ENCODE results near the gene STMP1.

The STMP1 gene

GRCh38 chr7:135683609-135684008, 21.3 kb downstream of the STMP1 start:
- H3K27ac ChIP-seq = no peak overlapping the region
- H3K27me3 ChIP-seq (ENCODE audit: insufficient read depth, low read depth, severe bottlenecking) = no peaks in the 10 kb centered on the region
- no peak overlapping the region for H3K4me3 ChIP-seq (ENCODE audit: low read depth, low read length)
- no peak for DNase-seq
- TF ChIP-seq, protein P1, sequence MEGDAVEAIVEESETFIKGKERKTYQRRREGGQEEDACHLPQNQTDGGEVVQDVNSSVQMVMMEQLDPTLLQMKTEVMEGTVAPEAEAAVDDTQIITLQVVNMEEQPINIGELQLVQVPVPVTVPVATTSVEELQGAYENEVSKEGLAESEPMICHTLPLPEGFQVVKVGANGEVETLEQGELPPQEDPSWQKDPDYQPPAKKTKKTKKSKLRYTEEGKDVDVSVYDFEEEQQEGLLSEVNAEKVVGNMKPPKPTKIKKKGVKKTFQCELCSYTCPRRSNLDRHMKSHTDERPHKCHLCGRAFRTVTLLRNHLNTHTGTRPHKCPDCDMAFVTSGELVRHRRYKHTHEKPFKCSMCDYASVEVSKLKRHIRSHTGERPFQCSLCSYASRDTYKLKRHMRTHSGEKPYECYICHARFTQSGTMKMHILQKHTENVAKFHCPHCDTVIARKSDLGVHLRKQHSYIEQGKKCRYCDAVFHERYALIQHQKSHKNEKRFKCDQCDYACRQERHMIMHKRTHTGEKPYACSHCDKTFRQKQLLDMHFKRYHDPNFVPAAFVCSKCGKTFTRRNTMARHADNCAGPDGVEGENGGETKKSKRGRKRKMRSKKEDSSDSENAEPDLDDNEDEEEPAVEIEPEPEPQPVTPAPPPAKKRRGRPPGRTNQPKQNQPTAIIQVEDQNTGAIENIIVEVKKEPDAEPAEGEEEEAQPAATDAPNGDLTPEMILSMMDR (IDR thresholded peaks at IDR 0.05; ENCODE audit: low read depth, low read length) = no peak
- no peaks in the 10 kb centered on the region for H3K9me3 ChIP-seq (ENCODE audit: severe bottlenecking)
- no peaks in the 10 kb centered on the region for H3K36me3 ChIP-seq

GRCh38 chr7:135684136-135684535, 21.8 kb downstream of the STMP1 start:
- no peak for DNase-seq
- Histone ChIP-seq H3K27me3 (ENCODE audit: insufficient read depth, low read depth, severe bottlenecking) (no peaks in the 10 kb centered on the region), H3K9me3 (ENCODE audit: severe bottlenecking) (no peaks in the 10 kb centered on the region), H3K4me3 (ENCODE audit: low read depth, low read length) (no peak overlapping the region), H3K36me3 (no peaks in the 10 kb centered on the region), H3K27ac (no peak overlapping the region)
- TF ChIP-seq, protein P1 (IDR thresholded peaks at IDR 0.05; ENCODE audit: low read depth, low read length) = no peak

DNA sequence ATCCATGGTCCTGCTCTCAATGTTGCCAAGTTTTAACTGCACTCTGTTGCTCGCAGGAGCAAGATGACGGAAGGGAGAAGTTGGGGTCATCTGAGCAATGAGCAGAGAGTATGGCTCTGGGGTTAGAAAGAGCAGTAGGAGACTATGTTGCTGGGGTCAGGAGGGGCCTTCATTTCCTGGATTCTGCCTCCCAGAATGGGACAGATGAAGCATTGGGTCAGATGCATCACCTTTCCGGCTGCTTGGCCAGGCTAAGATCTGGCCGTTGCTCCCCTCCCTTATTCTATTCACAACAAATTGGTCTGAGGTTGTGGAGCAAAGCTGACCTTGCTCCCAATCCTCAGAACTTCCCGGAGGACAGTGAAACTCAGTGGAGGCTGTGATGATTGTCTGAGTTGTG, 22.4 kb downstream of the STMP1 start:
- H3K27ac ChIP-seq = no peak overlapping the region
- no peaks in the 10 kb centered on the region for H3K36me3 ChIP-seq
- H3K9me3 ChIP-seq (ENCODE audit: severe bottlenecking) = no peaks in the 10 kb centered on the region
- H3K27me3 ChIP-seq (ENCODE audit: insufficient read depth, low read depth, severe bottlenecking) = no peaks in the 10 kb centered on the region
- no peak overlapping the region for H3K4me3 ChIP-seq (ENCODE audit: low read depth, low read length)
- no peak for DNase-seq
- TF ChIP-seq, protein P1 (IDR thresholded peaks at IDR 0.05; ENCODE audit: low read depth, low read length) = no peak

- Histone ChIP-seq H3K9me3 (ENCODE audit: severe bottlenecking) (no peaks in the 10 kb centered on the region), H3K4me3 (ENCODE audit: low read depth, low read length) (no peak overlapping the region), H3K36me3 (no peaks in the 10 kb centered on the region), H3K27ac (no peak overlapping the region), H3K27me3 (ENCODE audit: insufficient read depth, low read depth, severe bottlenecking) (no peaks in the 10 kb centered on the region)
- DNase-seq = no peak
- TF ChIP-seq, protein P1 (IDR thresholded peaks at IDR 0.05; ENCODE audit: low read depth, low read length) = no peak
Measured at GRCh38 chr7:135685306-135686084, 23.2 kb downstream of the STMP1 start.

DNA sequence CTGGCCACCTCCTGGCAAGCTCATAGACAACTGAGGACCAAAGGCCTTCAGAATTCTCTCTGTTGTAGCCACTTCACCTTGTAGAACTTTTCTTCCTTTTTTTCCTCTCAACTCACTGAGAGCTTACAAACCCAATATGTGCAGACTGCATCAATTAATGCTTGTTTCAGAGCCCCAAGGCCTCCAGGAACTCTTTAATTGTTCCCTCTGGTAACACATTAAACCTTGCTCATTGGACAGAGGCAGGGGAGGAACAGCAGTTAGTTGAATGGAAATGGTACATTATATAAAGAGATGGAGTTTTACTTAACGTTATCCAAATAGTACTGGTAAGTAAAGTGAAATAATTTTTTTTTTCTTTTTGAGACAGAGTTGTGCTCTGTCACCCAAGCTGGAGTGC, 25.2 kb downstream of the STMP1 start:
- no peak overlapping the region for H3K4me3 ChIP-seq (ENCODE audit: low read depth, low read length)
- H3K27ac ChIP-seq = no peak overlapping the region
- H3K36me3 ChIP-seq = no peaks in the 10 kb centered on the region; the same call in 1 of the 2 replicates
- H3K27me3 ChIP-seq (ENCODE audit: insufficient read depth, low read depth, severe bottlenecking) = no peaks in the 10 kb centered on the region
- no peak for DNase-seq
- TF ChIP-seq, protein P1 (IDR thresholded peaks at IDR 0.05; ENCODE audit: low read depth, low read length) = no peak
- no peaks in the 10 kb centered on the region for H3K9me3 ChIP-seq (ENCODE audit: severe bottlenecking)

DNA sequence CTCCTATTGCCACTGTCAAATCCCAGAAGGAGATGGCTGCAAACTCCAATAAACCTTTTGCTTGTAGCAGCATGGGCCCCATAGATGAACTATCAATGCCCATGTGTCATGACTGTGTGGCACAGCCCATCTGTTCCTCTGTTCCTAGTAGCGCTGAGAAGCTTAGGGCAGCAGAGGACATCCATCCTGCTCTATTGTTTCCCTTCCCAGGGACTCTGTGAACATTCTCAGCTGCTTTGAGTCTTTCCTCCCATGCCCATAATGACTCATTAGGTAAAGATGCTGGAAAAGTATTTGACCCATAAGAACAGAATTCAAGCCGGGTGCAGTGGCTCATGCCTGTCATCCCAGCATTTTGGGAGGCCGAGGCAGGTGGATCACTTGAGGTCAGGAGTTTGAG, 28.3 kb downstream of the STMP1 start:
- TF ChIP-seq, protein P1 (IDR thresholded peaks at IDR 0.05; ENCODE audit: low read depth, low read length) = no peak
- H3K9me3 ChIP-seq (ENCODE audit: severe bottlenecking) = no peaks in the 10 kb centered on the region
- DNase-seq = peak; percentile 58
- H3K27me3 ChIP-seq (ENCODE audit: insufficient read depth, low read depth, severe bottlenecking) = no peaks in the 10 kb centered on the region
- no peak overlapping the region for H3K4me3 ChIP-seq (ENCODE audit: low read depth, low read length)
- peak overlapping the region; percentile 53 for H3K27ac ChIP-seq
- H3K36me3 ChIP-seq = no peaks in the 10 kb centered on the region; the same call in 1 of the 2 replicates
